AG10803 (cell line): ENCODE measurements around the gene GNG7.

Experiments used
- DNase-seq: peaks from one replicate; pipeline ENCODE4 v3.0.0; 2010; ENCODE audit warnings: low read depth
- H3K4me3 ChIP-seq: 2 replicates; pipeline ENCODE4 v1.5.1; 2011; ENCODE audit warnings: mild to moderate bottlenecking, low read length, control low read depth
- CTCF ChIP-seq: conservative IDR thresholded peaks from 2 replicates; pipeline ENCODE4 v1.5.1; 2011; ENCODE audit warnings: mild to moderate bottlenecking, low read length, control low read depth, inconsistent platforms

GNG7 gene

GRCh38 chr19:2578901-2579677, 123.4 kb downstream of the GNG7 start:
- peak; percentile 92 for TF ChIP-seq CTCF
- H3K4me3 ChIP-seq: peak overlapping the region; percentile 65
- peak; percentile 93 for DNase-seq

GRCh38 chr19:2578391-2578890, 124.1 kb downstream of the GNG7 start:
- TF ChIP-seq CTCF: no peak
- H3K4me3 ChIP-seq: peak overlapping the region; percentile 65
- DNase-seq: peak; percentile 92

- DNase-seq: peak; percentile 29
- TF ChIP-seq CTCF: no peak
- no peak overlapping the region; the same call in 1 of the 2 replicates for H3K4me3 ChIP-seq
Observed at GRCh38 chr19:2577722-2578335, 124.7 kb downstream of the GNG7 start.

- no peak for TF ChIP-seq CTCF
- peak; percentile 94 for DNase-seq
- H3K4me3 ChIP-seq: no peak overlapping the region
Observed at GRCh38 chr19:2575734-2576481, 126.6 kb downstream of the GNG7 start.

GRCh38 chr19:2574971-2575630, 127.4 kb downstream of the GNG7 start:
- no peak for DNase-seq
- TF ChIP-seq CTCF: no peak
- H3K4me3 ChIP-seq: no peak overlapping the region

GRCh38 chr19:2574478-2574931, 128.0 kb downstream of the GNG7 start:
- TF ChIP-seq CTCF: no peak
- DNase-seq: no peak
- H3K4me3 ChIP-seq: no peak overlapping the region
